GM21529 (cell line): ENCODE measurements around the gene NUDT19.

Experiments
- ATAC-seq: cut with Tn5 transposase; IDR thresholded peaks from one replicate; pipeline ENCODE4 v1.9.1; 2021; ENCODE audit not compliant: unreplicated experiment

NUDT19 gene

DNA sequence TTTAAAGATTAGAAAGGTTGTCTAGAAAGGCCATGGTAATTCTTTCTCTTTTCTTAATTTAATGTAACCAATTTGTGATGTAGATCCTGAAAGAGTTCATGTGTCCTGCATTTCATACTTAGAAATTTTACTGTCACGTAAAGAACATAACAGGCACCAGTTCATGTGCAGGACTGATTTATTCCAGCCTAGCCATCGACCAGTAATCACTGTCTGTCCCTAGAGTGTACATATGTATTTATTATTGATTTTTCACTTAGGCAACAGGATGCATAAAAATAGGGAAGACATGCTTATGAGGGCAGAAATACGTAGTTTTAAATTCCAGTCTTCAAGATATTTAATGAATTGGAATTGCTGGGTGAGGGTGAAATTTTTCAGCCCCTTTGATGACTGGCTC is 65.6 kb downstream of the NUDT19 start:
- ATAC-seq: no peak
